22Rv1 (cell line): ENCODE results near the gene SON.

Source experiments
- H3K27ac ChIP-seq: fragments of 450-650 bp; 2 replicates; pipeline ENCODE4 v1.5.1; 2017
- CTCF ChIP-seq: fragments of 450-650 bp; IDR thresholded peaks from 2 replicates; pipeline ENCODE4 v1.5.1; 2017; ENCODE audit warnings: mild to moderate bottlenecking
- ZFX ChIP-seq: fragments of 450-650 bp; IDR thresholded peaks from 2 replicates; pipeline ENCODE4 v1.6.1; 2017; ENCODE audit warnings: antibody characterized with exemption, borderline replicate concordance

SON gene

GRCh38 chr21:33578959-33579542, 36.2 kb downstream of the SON start:
- H3K27ac ChIP-seq, result peak overlapping the region; percentile 55
- no peak for TF ChIP-seq CTCF
- TF ChIP-seq ZFX, result no peak

- no peak overlapping the region for H3K27ac ChIP-seq
These were observed 41.6 kb downstream of the SON start for GRCh38 chr21:33584455-33584854.

GRCh38 chr21:33586927-33587326, 44.1 kb downstream of the SON start:
- no peak overlapping the region for H3K27ac ChIP-seq
- TF ChIP-seq CTCF (no peak), ZFX (no peak)

More at GRCh38 chr21:33584455-33584854, 41.6 kb downstream of the SON start:
- no peak for TF ChIP-seq ZFX
- TF ChIP-seq CTCF, result no peak

- peak overlapping the region; percentile 80 for H3K27ac ChIP-seq
- TF ChIP-seq ZFX, result no peak
- peak; percentile 13; the same call in 1 of the 2 replicates for TF ChIP-seq CTCF
These were observed 45.1 kb downstream of the SON start for GRCh38 chr21:33587792-33588484.

- H3K27ac ChIP-seq, result peak within 1 kb of the TSS; percentile 80
- no peak for TF ChIP-seq CTCF
- no peak for TF ChIP-seq ZFX
These were observed 45.9 kb downstream of the SON start, which contains the start of gene DONSON for GRCh38 chr21:33588485-33589335. Gene DONSON (minus strand): TSS chr21:33588684. CDS start chr21:33588641, 43 bp downstream.

GRCh38 chr21:33598051-33598450, 55.2 kb downstream of the SON start:
- TF ChIP-seq ZFX, result no peak
- TF ChIP-seq CTCF, result no peak
- H3K27ac ChIP-seq, result no peak overlapping the region
